HPDE6-E6E7 (cell line): ENCODE results near the gene ABCA1.
A peak's percentile ranks its signal among the peaks of the same experiment; 100 is the strongest.
"Not testable (repeated sequence)": the region's sequence is repeated elsewhere in the genome, so short reads cannot be mapped to it uniquely, and the experiment has no call there.

Source experiments
- DNase-seq: peaks from one replicate; pipeline ENCODE4 v3.0.0; 2011; ENCODE audit warnings: missing footprints; ENCODE audit errors: extremely low spot score

ABCA1 gene

DNA sequence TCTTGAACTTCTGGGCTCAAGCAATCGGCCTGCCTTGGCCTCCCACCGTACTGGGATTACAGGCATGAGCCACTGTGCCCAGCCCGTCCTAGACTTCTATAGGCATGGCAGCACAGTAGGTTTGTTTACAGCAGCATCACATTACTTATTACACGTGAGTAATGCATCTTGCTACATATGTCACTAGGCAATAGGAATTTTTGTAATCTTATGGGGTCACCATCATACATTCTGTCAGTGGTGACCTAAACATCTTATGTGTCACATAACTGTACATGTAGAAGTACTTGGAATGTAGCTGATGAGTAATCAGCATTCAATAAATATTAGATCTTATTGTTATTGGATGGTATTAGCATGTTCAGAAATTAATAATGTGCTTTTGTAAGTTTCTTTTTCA, 22.9 kb upstream of the ABCA1 start:
- DNase-seq, result no peak

- DNase-seq, result no peak
These were observed 20.3 kb upstream of the ABCA1 start for GRCh38 chr9:104948277-104948676.

- no peak for DNase-seq
These were observed 16.9 kb upstream of the ABCA1 start for GRCh38 chr9:104944871-104945270.

DNA sequence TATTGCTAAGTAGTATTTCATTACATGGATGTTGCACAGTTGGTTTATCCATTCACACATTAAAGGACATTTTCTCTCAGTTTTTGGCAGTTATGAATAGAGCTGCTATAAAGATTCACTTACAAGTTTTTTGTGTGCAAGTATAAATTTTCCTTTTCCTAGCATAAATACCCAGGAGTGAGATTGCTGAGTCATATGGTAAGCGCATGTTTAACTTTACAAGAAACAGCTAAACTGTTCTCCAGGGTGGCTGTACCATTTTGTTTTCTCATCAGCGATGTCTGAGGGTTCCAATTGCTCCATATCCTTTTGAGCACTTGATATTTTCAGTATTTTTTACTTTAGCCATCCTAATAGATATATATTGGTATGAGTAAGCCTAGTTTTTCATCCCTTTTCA, 16.4 kb upstream of the ABCA1 start:
- DNase-seq, result no peak

GRCh38 chr9:104941597-104941996, 13.6 kb upstream of the ABCA1 start:
- DNase-seq, result no peak

DNA sequence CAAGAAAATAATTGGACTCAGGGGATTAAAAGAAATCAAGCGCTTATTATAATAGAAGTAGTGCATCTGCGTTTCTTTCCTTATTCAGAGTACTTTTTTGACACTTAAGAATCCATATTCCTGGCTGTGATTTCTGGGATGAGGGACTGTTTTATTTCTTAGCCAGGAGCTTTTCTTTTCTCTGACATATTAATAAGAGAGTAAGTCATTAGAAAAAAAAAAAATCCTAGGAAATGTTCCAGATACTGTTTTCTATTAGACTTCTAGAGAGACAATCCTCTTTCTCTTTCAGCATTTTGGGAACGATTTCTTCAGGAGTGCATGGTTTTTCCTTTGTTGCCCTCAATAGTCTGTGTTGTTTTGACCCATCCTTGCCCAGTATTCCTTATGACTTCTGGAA, 8.3 kb upstream of the ABCA1 start:
- DNase-seq, result no peak

GRCh38 chr9:104935501-104935810, 7.5 kb upstream of the ABCA1 start:
- not testable (repeated sequence) for DNase-seq

DNA sequence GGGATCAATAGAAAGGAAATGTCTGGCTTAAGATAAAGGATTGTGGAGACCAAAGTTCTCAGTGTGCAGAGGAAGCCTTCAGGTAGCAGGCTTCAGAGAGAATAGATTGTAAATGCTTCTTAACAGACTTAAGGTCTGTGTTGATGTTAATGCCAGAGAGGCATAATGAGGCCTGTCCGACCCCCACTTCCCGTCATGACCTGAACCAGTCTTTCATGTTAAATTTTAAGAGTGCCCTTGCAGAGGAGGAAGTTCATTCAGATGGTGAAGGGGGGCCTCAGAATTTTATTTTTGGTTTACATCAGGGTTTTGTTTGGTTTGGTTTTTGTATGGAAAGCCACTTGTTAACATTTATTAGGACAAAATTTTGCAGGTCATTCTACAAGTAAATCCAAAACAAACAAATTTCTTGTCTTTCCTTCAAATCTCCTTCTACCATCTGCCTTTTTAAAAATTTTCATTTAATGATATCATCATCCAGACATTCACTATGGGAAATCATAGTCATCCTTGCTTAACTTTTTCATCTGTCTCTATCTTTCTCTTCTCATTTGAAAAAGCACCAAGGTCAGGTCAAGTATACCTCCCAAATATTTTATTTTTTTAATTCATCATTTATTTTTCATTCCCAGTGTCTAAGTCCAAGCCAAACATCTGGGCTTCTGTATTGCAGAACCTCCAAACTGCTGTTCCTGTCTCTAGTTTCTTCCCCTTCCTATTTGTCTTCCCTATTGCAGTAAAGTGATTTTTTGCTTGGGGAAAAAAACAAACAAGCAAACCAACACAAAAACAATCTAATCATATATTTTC, 6.9 kb upstream of the ABCA1 start:
- DNase-seq, result no peak

DNA sequence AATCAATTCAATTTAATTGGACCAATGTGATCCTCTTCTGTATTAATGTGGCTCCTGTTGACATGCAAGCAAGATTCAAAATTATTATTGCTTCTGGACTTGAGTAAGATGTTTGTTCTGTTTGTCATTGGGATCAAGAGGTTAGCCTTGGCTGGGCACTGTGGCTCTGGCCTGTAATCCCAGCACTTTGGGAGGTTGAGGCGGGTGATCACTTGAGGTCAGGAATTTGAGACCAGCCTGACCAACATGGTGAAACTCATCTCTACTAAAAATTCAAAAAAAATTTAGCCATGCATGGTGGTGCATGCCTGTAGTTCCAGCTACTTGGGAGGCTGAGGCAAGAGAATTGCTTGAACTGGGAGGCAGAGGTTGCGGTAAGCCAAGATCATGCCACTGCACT, 5.1 kb upstream of the ABCA1 start:
- not testable (repeated sequence) for DNase-seq

GRCh38 chr9:104931256-104931655, 3.3 kb upstream of the ABCA1 start:
- no peak for DNase-seq

DNA sequence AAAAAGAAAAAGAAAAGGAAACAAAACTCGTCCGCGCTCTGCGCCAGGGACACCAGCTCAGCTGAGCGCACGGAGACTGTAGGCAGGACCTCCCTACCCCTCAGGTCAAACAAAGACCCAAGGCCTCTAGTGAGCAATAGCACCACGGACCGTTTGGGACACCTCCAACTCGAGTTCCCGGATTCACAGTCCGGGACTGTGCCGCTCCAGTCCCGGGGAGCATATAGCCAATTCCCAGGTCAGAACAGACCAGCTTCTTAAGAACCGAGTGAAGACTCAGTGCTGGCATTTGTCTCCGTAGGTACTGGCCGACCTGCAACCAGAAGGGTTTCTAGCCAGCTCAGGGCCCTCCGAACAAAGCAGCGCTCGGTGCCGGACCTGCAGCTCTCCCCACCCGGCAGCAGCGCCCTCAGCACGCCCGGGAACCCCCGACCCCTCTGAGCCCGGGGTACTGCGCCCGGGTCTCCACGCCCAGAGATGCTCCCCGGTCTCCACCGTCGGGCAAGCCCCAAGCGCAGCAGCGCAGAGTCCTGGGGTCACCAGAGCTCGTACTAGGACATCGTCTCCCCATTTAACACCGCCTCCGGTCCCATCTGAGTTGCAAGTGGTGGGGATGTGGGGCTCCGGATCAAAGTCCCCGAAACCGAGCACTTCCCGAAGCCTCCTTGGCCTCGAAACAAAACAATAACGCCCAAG, 591 bp downstream of the ABCA1 start:
- DNase-seq, result peak; percentile 22

DNA sequence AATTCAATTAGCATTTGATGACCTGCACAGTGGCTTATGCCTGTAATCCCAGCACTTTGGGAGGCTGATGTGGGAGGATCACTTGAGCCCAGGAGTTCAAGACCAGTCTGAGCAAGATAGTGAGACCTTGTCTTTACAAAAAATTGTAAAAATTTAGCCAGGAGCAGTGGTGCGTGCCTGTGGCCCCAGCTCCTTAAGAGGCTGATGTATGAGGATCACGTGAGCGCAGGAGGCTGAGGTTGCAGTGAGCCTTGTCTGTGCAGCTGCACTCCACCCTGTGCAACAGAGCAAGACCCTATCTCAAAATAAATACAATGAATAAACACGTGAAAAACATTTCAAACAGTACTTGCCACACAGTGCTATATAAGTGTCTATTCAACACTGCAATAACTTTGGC, 4.2 kb downstream of the ABCA1 start:
- no peak for DNase-seq

- no peak for DNase-seq
These were observed 4.7 kb downstream of the ABCA1 start for GRCh38 chr9:104923289-104923688.

DNA sequence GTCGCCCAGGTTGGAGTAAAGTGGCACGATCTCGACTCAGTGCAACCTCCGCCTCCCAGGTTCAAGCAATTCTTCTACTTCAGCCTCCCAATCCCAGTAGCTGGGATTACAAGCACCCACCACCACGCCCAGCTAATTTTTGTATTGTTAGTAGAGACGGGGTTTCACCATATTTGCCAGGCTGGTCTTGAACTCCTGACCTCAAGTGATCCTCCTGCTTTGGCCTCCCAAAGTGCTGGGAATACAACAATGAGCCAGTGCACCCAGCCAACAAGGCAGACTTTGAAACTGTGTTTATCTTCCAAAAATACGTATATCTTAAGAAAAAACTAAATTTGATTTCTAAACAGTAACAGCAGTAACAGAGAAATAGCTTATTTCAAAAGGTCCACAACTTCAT, 5.2 kb downstream of the ABCA1 start:
- DNase-seq, result not testable (repeated sequence)

DNA sequence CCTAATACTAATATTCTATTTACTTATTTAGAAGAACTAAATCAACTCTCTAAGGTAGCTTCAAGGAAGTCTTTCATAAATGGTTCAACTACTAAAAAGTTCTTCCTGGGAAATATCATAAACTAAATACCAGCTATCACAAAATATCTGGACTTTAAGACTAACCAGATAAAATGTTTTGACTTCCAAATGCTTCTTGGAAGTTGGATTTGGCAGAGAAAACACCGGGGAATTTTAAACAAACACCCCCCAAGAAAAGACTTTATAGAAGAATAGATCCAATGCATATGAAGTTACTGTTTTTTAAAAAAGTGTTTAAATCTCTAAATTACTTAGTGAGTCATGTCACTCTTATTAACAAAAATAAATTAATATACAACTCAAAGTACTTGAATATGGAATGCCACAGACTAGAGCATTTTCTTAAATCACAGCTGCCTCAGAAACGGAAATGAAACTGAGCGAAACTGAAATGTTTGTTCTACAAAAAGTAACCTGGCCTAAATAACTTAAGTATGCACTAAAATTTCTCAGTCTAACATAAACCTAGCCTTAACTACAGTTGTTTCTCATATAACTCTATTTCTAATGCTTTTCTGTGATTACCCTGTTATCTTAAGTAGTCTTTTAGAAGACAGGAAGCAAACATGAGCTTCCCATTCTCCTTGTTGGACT, 6.8 kb downstream of the ABCA1 start:
- no peak for DNase-seq

DNA sequence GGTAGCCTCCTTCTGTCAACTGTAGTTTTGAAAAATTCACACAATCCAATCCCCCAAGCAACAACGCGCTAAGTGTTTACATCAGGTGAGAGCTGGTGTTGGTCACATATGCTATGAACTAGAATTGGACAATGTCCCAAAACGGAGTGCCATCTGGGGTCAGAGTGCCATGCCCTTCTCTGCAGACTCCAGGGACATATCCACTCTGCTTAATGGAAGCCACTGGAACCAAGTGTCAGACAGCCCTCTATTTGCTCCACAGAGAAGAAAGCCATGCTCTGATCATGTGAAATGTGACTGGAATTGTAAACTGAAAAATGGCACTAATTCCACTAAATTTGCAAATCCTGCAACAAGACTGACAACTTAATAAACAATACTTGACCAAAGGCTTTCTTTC, 12.2 kb downstream of the ABCA1 start:
- DNase-seq, result no peak

GRCh38 chr9:104915049-104915448, 12.9 kb downstream of the ABCA1 start:
- DNase-seq, result no peak

DNA sequence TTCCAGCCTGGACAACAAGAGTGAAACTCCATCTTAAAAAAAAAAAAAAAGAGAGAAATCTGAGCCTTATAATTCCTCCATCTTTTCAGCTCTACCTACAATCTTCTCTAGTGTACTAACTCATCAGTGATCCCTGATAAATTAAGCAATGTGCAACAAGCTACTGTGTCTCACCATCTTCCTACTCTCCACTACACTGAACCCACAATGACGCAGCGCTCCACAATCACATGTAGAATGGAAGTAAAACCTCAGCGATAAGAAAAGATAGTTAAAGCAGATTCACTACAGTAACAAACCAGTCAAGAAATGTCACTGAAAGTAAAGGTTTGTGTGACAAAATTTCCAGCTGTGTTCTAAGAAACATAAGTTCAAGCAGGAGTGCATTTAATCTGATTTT, 13.5 kb downstream of the ABCA1 start:
- DNase-seq, result no peak

- no peak for DNase-seq
These were observed 15.3 kb downstream of the ABCA1 start for GRCh38 chr9:104912606-104913005.

- DNase-seq, result no peak
These were observed 16.8 kb downstream of the ABCA1 start for GRCh38 chr9:104911032-104911607.

GRCh38 chr9:104907278-104907951, 20.5 kb downstream of the ABCA1 start:
- DNase-seq, result no peak
